Heart right ventricle (tissue), 16 donors: ENCODE results near the gene DGKD. TPM values are rescaled to one million over a fixed set of nuclear protein-coding genes. Genes with fewer than 3 reads are reported as not detected.
"Not testable (repeated sequence)": the region's sequence is repeated elsewhere in the genome, so short reads cannot be mapped to it uniquely, and the experiment has no call there.

ENCODE experiments used
- ATAC-seq, 8 donors: fragments of 200-7000 bp; cut with Tn5 transposase; one replicate each; pipeline ENCODE4 v1.9.1; 2020; ENCODE audit warnings: mild to moderate bottlenecking in 8 of 8, moderate library complexity in 8 of 8, moderate number of reproducible peaks in 1 of 8
- DNase-seq, 2 donors: peaks; one replicate each; pipeline ENCODE4 v3.0.0-alpha.2; 2020
- H3K27ac ChIP-seq, 10 donors: fragments of 200-600 bp; sonication (generic) in 2 of 10; one replicate each; pipeline versions ENCODE4 v1.5.0 to v1.8.0; 2020 to 2022; ENCODE audit warnings: mild to moderate bottlenecking in 3 of 10
- H3K27me3 ChIP-seq, 7 donors: fragments of 200-600 bp; one replicate each; pipeline ENCODE4 v1.8.0; 2021 to 2022; ENCODE audit warnings: mild to moderate bottlenecking in 2 of 7
- H3K36me3 ChIP-seq, 9 donors: fragments of 200-600 bp; sonication (generic) in 1 of 9; one replicate each; pipeline versions ENCODE4 v1.5.0 to v1.8.0; 2020 to 2022; ENCODE audit warnings: mild to moderate bottlenecking in 2 of 9
- H3K4me1 ChIP-seq, 9 donors: fragments of 200-600 bp; sonication (generic) in 1 of 9; one replicate each; pipeline versions ENCODE4 v1.5.0 to v1.8.0; 2020 to 2022; ENCODE audit warnings: mild to moderate bottlenecking in 4 of 9
- H3K4me3 ChIP-seq, 10 donors: fragments of 200-600 bp; sonication (generic) in 2 of 10; one replicate each; pipeline versions ENCODE4 v1.5.0 to v1.8.0; 2020 to 2022; ENCODE audit warnings: mild to moderate bottlenecking in 7 of 10, moderate library complexity in 2 of 10
- H3K9me3 ChIP-seq, 11 donors: fragments of 200-600 bp in 10 of 11; sonication (generic) in 2 of 11; one replicate each; pipeline versions ENCODE4 v1.5.0 to v1.8.0; 2013 to 2022; ENCODE audit warnings: mild to moderate bottlenecking in 2 of 11, control low read depth in 1 of 11, moderate library complexity in 1 of 11
- CTCF ChIP-seq, 9 donors: fragments of 200-600 bp; sonication (generic) in 2 of 9; IDR thresholded peaks; one replicate each; pipeline versions ENCODE4 v1.5.0 to v1.8.0; 2021 to 2022; ENCODE audit warnings: antibody characterized with exemption in 9 of 9, mild to moderate bottlenecking in 5 of 9, moderate library complexity in 1 of 9
- WGBS, 2 donors: extraction: QIAGEN DNeasy Blood & Tissue Kit; methylation state at CpG; one replicate each; pipeline ENCODE4 v1.1.7; 2013; ENCODE audit warnings: inconsistent platforms in 1 of 2; 5-methylcytosine and 5-hydroxymethylcytosine counted together
- intact Hi-C, 10 donors: fragments of 100-400 bp; cut with DNase I; formaldehyde crosslinking; loops; one replicate each; pipeline versions ENCODE4 v1.11.1 to v1.14.2; 2022
- polyA plus RNA-seq, 2 donors: library from polyadenylated mRNA; stranded (reverse); fragments of 200-250 nt; gene quantifications; one replicate each; pipeline ENCODE4 v1.2.3, GENCODE V29; 2013
- total RNA-seq, 10 donors: library from RNA; stranded (reverse); fragmentation: NEBNext Ultra II Directional in 3 of 10; extraction: Animal tissue kit (Norgen Biotek cat#: 25700) in 3 of 10; gene quantifications; one replicate each; pipeline versions ENCODE4 v1.2.1 to v1.2.4, GENCODE V29; 2021 to 2023
- donor health status: Arrhythmogenic right ventricular cardiomyopathy.
- donor health status: ischemic (EF 13 %, LVEDD 7.1; RV severe dilation, severe dysfunction).
- donor health status: healthy with polysubstance abuse.
- donor health status: DM: no; HTN: yes; CAD: no.
- donor health status: DM: no; HTN: no; CAD: no.
- donor health status: ischemic (EF 25% LVEDD 6.9; RV normal size, moderate dysfunction).
- donor health status: ischemic (EF 25% LVEDD 5.7; RV mildly dilated, moderate dysfunction).
- donor health status: healthy.
- donor health status: DM: yes; HTN: yes; CAD: no.
- donor health status: Ischemic cardiomyopathy.
- donor health status: ischemic (EF 35%, LVEDD 5.7; RV mildly dilated, moderate dysfunction).
- donor health status: nonischemic (EF 11% LVEDD 7.7; RV severe dilation, severe dysfunction).
- donor health status: DM: yes; HTN: yes; CAD: no.
- donor health status: PGD.
- donor health status: ischemic (EF 29% LVEDD 5.4; RV normal size, mild dysfunction).
- donor health status: nonischemic (EF 23%, LVEDD 6.1; RV moderate dilation, normal function).

DGKD gene
- total and polyA plus RNA-seq, 12 donors, result 26.8 to 79.5 (median 44.7) TPM

GRCh38 chr2:233369897-233370685 is 15.8 kb downstream of the DGKD start:
- Histone ChIP-seq H3K27ac (no peak overlapping the region), H3K27me3 (no peaks in the 10 kb centered on the region), H3K9me3 (peaks cover 0 to 3% (median 0%) of the 10 kb centered on the region in 11 donors), H3K4me1 (peaks cover 0 to 22% (median 8%) of the 10 kb centered on the region in 9 donors), H3K36me3 (peaks cover 0 to 20% (median 0%) of the 10 kb centered on the region in 9 donors), H3K4me3 (no peak overlapping the region)
- intact Hi-C loops, result no loop called here
- DNase-seq, result no peak
- TF ChIP-seq CTCF (IDR thresholded peaks at IDR 0.05), result no peak
- WGBS, 2 donors, result 85 to 91% methylated on average over 9 of the region's 9 CpGs
- ATAC-seq, result no peak

GRCh38 chr2:233371641-233372040 is 17.3 kb downstream of the DGKD start:
- Histone ChIP-seq H3K27me3 (no peaks in the 10 kb centered on the region), H3K36me3 (peaks cover 0 to 27% (median 0%) of the 10 kb centered on the region in 9 donors), H3K4me1 (peaks cover 0 to 22% (median 8%) of the 10 kb centered on the region in 9 donors), H3K27ac (no peak overlapping the region), H3K4me3 (no peak overlapping the region), H3K9me3 (peaks cover 0 to 3% (median 0%) of the 10 kb centered on the region in 11 donors)
- DNase-seq (no peak), ATAC-seq (peak in 5 of 8 donors; percentile 60 to 79 (median 75))
- intact Hi-C loops, result no loop called here
- no peak for TF ChIP-seq CTCF (IDR thresholded peaks at IDR 0.05)
- 64 to 76% methylated on average over 2 of the region's 2 CpGs for whole genome bisulfite sequencing, 2 donors

- 84 to 86% methylated on average over 8 of the region's 8 CpGs for WGBS, 2 donors
- no peak for ATAC-seq
- intact Hi-C loops, result no loop called here
- peaks cover 0 to 3% (median 0%) of the 10 kb centered on the region in 11 donors for H3K9me3 ChIP-seq
- TF ChIP-seq CTCF (IDR thresholded peaks at IDR 0.05), result no peak
- H3K4me1 ChIP-seq, result peaks cover 0 to 17% (median 8%) of the 10 kb centered on the region in 9 donors
- H3K4me3 ChIP-seq, result no peak overlapping the region
- H3K27me3 ChIP-seq, result no peaks in the 10 kb centered on the region
- H3K27ac ChIP-seq, result no peak overlapping the region
- no peak for DNase-seq
- peaks cover 0 to 28% (median 0%) of the 10 kb centered on the region in 9 donors for H3K36me3 ChIP-seq
These were observed 18.6 kb downstream of the DGKD start for GRCh38 chr2:233372855-233373254.

- intact Hi-C loops, result no loop called here
- no peaks in the 10 kb centered on the region for H3K27me3 ChIP-seq
- no peak overlapping the region for H3K4me3 ChIP-seq
- DNase-seq, result no peak
- H3K9me3 ChIP-seq, result peaks cover 0 to 3% (median 0%) of the 10 kb centered on the region in 11 donors
- peaks cover 0 to 17% (median 8%) of the 10 kb centered on the region in 9 donors for H3K4me1 ChIP-seq
- ATAC-seq, result no peak
- H3K27ac ChIP-seq, result no peak overlapping the region
- no peak for TF ChIP-seq CTCF (IDR thresholded peaks at IDR 0.05)
- 73 to 82% methylated on average over 5 of the region's 5 CpGs for WGBS, 2 donors
- H3K36me3 ChIP-seq, result peaks cover 0 to 28% (median 0%) of the 10 kb centered on the region in 9 donors
These were observed 19.0 kb downstream of the DGKD start for GRCh38 chr2:233373316-233373715.

- H3K4me3 ChIP-seq, DNase-seq, intact Hi-C loops, ATAC-seq, H3K27me3 ChIP-seq, H3K27ac ChIP-seq, H3K9me3 ChIP-seq: not testable (repeated sequence)
- 95 to 96% methylated on average over 11 of the region's 11 CpGs for WGBS, 2 donors
- Histone ChIP-seq H3K4me1 (peaks cover 0 to 16% (median 8%) of the 10 kb centered on the region in 9 donors), H3K36me3 (peaks cover 0 to 28% (median 0%) of the 10 kb centered on the region in 9 donors)
These were observed 20.5 kb downstream of the DGKD start for GRCh38 chr2:233374776-233375175.
